Activated CD8-positive, alpha-beta memory T cell treated with anti-CD3 and anti-CD28 coated beads, Interleukin-2, amount 10 ng/mL, durations not matched to agents 7 days and 5 days (primary cell): ENCODE data around the gene PRKCSH. TPM values are rescaled to one million over a fixed set of nuclear protein-coding genes. Genes with fewer than 3 reads are reported as not detected.
"Not testable (repeated sequence)": the region's sequence is repeated elsewhere in the genome, so short reads cannot be mapped to it uniquely, and the experiment has no call there.

Experiments used
- ATAC-seq: fragments of 150-1000 bp; cut with Tn5 transposase; one replicate; pipeline ENCODE4 v1.10.0; 2021; ENCODE audit warnings: moderate library complexity
- CTCF ChIA-PET: fragments of 350-600 bp; sonication (Branson Sonifier 250); formaldehyde crosslinking; loops from one replicate; lab custom pipeline; 2021; ENCODE audit warnings: antibody characterized with exemption; lab: Charles Lee
- DNase-seq: peaks from one replicate; pipeline ENCODE4 v3.0.0-alpha.2; 2020
- H3K27ac Mint-ChIP-seq: one replicate; pipeline ENCODE4 v1.8.0; 2021; ENCODE audit warnings: mild to moderate bottlenecking, mixed read lengths
- H3K27me3 Mint-ChIP-seq: one replicate; pipeline ENCODE4 v1.8.0; 2021; ENCODE audit warnings: mixed read lengths
- H3K36me3 Mint-ChIP-seq: one replicate; pipeline ENCODE4 v1.8.0; 2021; ENCODE audit warnings: mild to moderate bottlenecking, mixed read lengths
- H3K4me1 Mint-ChIP-seq: one replicate; pipeline ENCODE4 v1.8.0; 2021; ENCODE audit warnings: mixed read lengths
- H3K4me3 Mint-ChIP-seq: one replicate; pipeline ENCODE4 v1.8.0; 2021; ENCODE audit warnings: mild to moderate bottlenecking, moderate library complexity, mixed read lengths
- H3K9me3 Mint-ChIP-seq: one replicate; pipeline ENCODE4 v1.8.0; 2022; ENCODE audit warnings: low read depth, mixed read lengths
- total RNA-seq, 2 experiments: library from RNA; stranded (reverse); gene quantifications; one replicate each; pipeline ENCODE4 v1.2.3, GENCODE V29; 2021

Gene PRKCSH
- total RNA-seq, 2 experiments from 2014 or later, result 278 to 306 TPM

GRCh38 chr19:11447347-11448262 lies 12.2 kb downstream of the PRKCSH start:
- no peak for DNase-seq
- Mint-ChIP-seq H3K36me3 (peaks cover 8% of the 10 kb centered on the region), H3K4me1 (no peaks in the 10 kb centered on the region), H3K4me3 (no peak overlapping the region), H3K9me3 (no peaks in the 10 kb centered on the region), H3K27me3 (no peaks in the 10 kb centered on the region), H3K27ac (no peak overlapping the region)
- ATAC-seq, result no peak
- CTCF ChIA-PET, result interaction anchor here (0.8 to 1.2 kb wide), 3 partner anchors 12 to 35 kb away, joined by 3 to 4 read pairs (median 3); partner anchors contain the start of gene PRKCSH

- Mint-ChIP-seq H3K4me1 (no peaks in the 10 kb centered on the region), H3K27ac (no peak overlapping the region), H3K36me3 (peaks cover 7% of the 10 kb centered on the region), H3K4me3 (no peak overlapping the region), H3K27me3 (no peaks in the 10 kb centered on the region), H3K9me3 (no peaks in the 10 kb centered on the region)
- CTCF ChIA-PET, result interaction anchor here (0.9 to 2.0 kb wide), 3 partner anchors 20 to 67 kb away, joined by 3 to 5 read pairs (median 4); no protein-coding TSS in a partner anchor
- DNase-seq (no peak), ATAC-seq (no peak)
Measured at GRCh38 chr19:11448410-11448809, 13.0 kb downstream of the PRKCSH start.

DNA sequence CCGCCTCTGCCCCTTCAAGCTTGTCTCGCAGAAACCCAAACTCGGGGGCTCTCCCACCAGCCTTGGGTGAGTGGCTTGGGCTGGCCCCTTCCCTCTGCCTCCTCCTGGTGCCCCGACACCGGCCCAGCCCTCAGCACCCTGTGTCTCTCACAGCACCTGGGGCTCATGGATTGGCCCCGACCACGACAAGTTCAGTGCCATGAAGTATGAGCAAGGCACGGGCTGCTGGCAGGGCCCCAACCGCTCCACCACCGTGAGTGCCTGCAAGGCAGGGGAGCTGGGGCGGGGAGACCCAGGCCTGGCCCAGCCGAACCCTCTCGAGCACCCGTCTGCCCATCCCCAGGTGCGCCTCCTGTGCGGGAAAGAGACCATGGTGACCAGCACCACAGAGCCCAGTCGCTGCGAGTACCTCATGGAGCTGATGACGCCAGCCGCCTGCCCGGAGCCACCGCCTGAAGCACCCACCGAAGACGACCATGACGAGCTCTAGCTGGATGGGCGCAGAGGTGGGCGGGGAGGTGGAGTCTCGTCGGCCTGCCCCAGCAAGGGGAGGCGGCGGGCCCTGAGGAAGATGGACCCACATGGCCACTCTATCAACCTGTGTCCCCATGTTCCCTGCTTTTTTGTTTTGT lies 13.6 kb downstream of the PRKCSH start:
- no peaks in the 10 kb centered on the region for H3K9me3 Mint-ChIP-seq
- peaks cover 7% of the 10 kb centered on the region for H3K36me3 Mint-ChIP-seq
- no peak for ATAC-seq
- no peak overlapping the region for H3K4me3 Mint-ChIP-seq
- CTCF ChIA-PET, result interaction anchor here (0.8 to 2.0 kb wide), 3 partner anchors 34 to 68 kb away, joined by 3 to 5 read pairs (median 4); no protein-coding TSS in a partner anchor
- H3K27me3 Mint-ChIP-seq, result no peaks in the 10 kb centered on the region
- H3K27ac Mint-ChIP-seq, result no peak overlapping the region
- DNase-seq, result no peak
- H3K4me1 Mint-ChIP-seq, result no peaks in the 10 kb centered on the region

- ATAC-seq, result no peak
- no peaks in the 10 kb centered on the region for H3K9me3 Mint-ChIP-seq
Measured at GRCh38 chr19:11450570-11451326, 15.3 kb downstream of the PRKCSH start.

GRCh38 chr19:11451327-11451870 lies 16.0 kb downstream of the PRKCSH start:
- H3K9me3 Mint-ChIP-seq, result no peaks in the 10 kb centered on the region

More at GRCh38 chr19:11450570-11451326, 15.3 kb downstream of the PRKCSH start:
- H3K27ac Mint-ChIP-seq, result no peak overlapping the region
- H3K27me3 Mint-ChIP-seq, result no peaks in the 10 kb centered on the region
- H3K36me3 Mint-ChIP-seq, result peaks cover 7% of the 10 kb centered on the region
- no peak overlapping the region for H3K4me3 Mint-ChIP-seq
- no peak for DNase-seq
- CTCF ChIA-PET, result interaction anchor here (0.7 to 2.0 kb wide), 4 partner anchors 9 to 70 kb away, joined by 3 to 5 read pairs (median 3); partner anchors contain the start of genes ODAD3 and PRKCSH
- H3K4me1 Mint-ChIP-seq, result no peaks in the 10 kb centered on the region

DNA sequence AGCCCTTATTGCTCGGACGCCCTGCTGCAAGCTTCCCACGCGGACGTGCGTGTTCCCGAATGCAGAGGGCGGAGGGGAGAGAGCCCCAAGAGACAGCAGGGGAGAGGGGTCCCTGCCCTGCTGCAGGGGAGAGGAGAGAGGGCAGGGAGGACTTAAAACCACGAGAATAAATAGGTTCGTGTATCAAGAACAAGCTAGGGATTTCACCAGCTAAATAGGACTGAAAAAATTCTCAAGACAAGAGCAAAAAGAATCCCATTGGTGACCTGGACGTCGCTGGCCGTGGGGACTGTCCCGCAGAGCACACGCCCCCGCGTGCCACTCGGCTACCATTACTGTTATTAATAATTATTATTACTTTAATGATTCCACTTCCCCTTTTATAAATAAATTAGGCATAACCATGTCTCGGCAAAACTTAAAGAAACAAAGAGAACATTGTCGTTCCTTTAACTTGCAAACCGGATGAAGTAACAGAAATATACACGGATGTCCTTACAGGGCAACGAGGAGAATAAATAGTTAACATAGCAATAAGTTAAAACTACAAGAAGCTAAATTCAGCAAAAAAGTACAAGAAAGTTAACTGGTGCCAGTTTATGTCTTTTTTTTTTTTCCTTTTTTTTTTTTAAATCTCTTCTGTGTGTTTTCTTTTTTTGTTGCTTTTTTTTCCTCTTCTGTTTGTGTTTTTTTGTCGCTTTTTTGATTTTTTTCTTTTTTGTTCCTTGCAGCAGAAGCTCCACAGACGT lies 16.6 kb downstream of the PRKCSH start:
- H3K4me1 Mint-ChIP-seq, result no peaks in the 10 kb centered on the region
- CTCF ChIA-PET, result interaction anchor here (0.7 to 2.0 kb wide), 4 partner anchors 9 to 69 kb away, joined by 3 to 8 read pairs (median 4); no protein-coding TSS in a partner anchor
- peaks cover 5% of the 10 kb centered on the region for H3K36me3 Mint-ChIP-seq
- no peaks in the 10 kb centered on the region for H3K9me3 Mint-ChIP-seq
- DNase-seq, result no peak
- H3K4me3 Mint-ChIP-seq, result no peak overlapping the region
- no peak overlapping the region for H3K27ac Mint-ChIP-seq
- ATAC-seq, result no peak
- no peaks in the 10 kb centered on the region for H3K27me3 Mint-ChIP-seq

More at GRCh38 chr19:11451327-11451870, 16.0 kb downstream of the PRKCSH start:
- DNase-seq (no peak), ATAC-seq (no peak)
- H3K4me3 Mint-ChIP-seq, result no peak overlapping the region
- H3K36me3 Mint-ChIP-seq, result peaks cover 7% of the 10 kb centered on the region
- H3K27me3 Mint-ChIP-seq, result no peaks in the 10 kb centered on the region
- CTCF ChIA-PET, result no interaction called here
- no peak overlapping the region for H3K27ac Mint-ChIP-seq
- H3K4me1 Mint-ChIP-seq, result no peaks in the 10 kb centered on the region

- CTCF ChIA-PET, result interaction anchor here (0.7 to 2.0 kb wide), 4 partner anchors 9 to 70 kb away, joined by 3 to 8 read pairs (median 4); no protein-coding TSS in a partner anchor
- Mint-ChIP-seq H3K9me3 (no peaks in the 10 kb centered on the region), H3K4me3 (no peak overlapping the region), H3K4me1 (no peaks in the 10 kb centered on the region), H3K36me3 (peaks cover 5% of the 10 kb centered on the region), H3K27ac (no peak overlapping the region), H3K27me3 (no peaks in the 10 kb centered on the region)
- ATAC-seq (no peak), DNase-seq (no peak)
Measured at GRCh38 chr19:11452620-11453310, 17.3 kb downstream of the PRKCSH start.

GRCh38 chr19:11453468-11454341 lies 18.3 kb downstream of the PRKCSH start:
- DNase-seq, result no peak
- Mint-ChIP-seq H3K27ac (no peak overlapping the region), H3K4me1 (no peaks in the 10 kb centered on the region), H3K4me3 (no peak overlapping the region), H3K36me3 (peaks cover 5% of the 10 kb centered on the region), H3K27me3 (no peaks in the 10 kb centered on the region), H3K9me3 (no peaks in the 10 kb centered on the region)
- CTCF ChIA-PET, result interaction anchor here (2.0 kb wide), 1 partner anchor 29 kb away, joined by 8 read pairs; no protein-coding TSS in a partner anchor
- no peak for ATAC-seq

DNA sequence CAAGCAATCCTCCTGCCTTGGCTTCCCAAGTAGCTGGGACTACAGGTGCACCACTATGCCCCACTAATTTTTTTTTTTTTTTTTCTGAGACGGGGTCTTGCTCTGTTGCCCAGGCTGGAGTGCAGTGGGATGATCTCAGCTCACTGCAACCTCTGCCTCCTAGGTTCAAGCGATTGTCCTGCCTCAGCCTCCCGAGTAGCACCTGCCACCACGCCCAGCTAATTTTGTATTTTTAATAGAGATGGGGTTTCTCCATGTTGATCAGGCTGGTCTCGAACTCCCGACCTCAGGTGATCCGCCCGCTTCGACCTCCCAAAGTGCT lies 19.8 kb downstream of the PRKCSH start:
- H3K4me3 Mint-ChIP-seq, DNase-seq, H3K9me3 Mint-ChIP-seq, H3K36me3 Mint-ChIP-seq, H3K27me3 Mint-ChIP-seq, H3K27ac Mint-ChIP-seq, ATAC-seq, H3K4me1 Mint-ChIP-seq: not testable (repeated sequence)
- CTCF ChIA-PET, result interaction anchor here (3.2 kb wide), 1 partner anchor 28 kb away, joined by 11 read pairs; no protein-coding TSS in a partner anchor

- no peak overlapping the region for H3K4me3 Mint-ChIP-seq
- H3K27me3 Mint-ChIP-seq, result peaks cover 4% of the 10 kb centered on the region
- no peak overlapping the region for H3K27ac Mint-ChIP-seq
- ATAC-seq, result no peak
- DNase-seq, result no peak
- H3K9me3 Mint-ChIP-seq, result no peaks in the 10 kb centered on the region
- H3K36me3 Mint-ChIP-seq, result no peaks in the 10 kb centered on the region
- CTCF ChIA-PET, result interaction anchor here (3.2 kb wide), 1 partner anchor 26 kb away, joined by 11 read pairs; no protein-coding TSS in a partner anchor
- no peaks in the 10 kb centered on the region for H3K4me1 Mint-ChIP-seq
Measured at GRCh38 chr19:11456659-11457058, 21.2 kb downstream of the PRKCSH start.

DNA sequence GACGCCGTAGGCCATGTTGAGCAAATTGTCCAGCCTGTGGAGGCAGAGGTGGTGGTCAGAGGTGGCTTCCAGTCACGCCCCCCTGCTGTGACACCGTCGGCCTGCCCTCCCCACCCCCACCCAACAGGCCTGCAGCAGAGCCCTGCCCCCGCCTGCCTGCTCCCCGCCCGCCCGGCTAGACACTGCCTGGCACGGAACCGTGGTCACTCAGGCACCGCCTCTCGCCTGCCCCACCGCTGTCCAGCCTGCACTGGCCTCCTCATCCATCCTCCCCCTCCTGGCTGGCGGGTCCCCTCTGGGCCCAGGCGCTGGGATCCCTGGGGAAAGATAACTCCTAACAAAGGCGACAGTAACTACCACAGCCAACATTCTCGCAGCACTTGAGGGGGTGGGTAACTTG lies 21.7 kb downstream of the PRKCSH start:
- DNase-seq, result no peak
- CTCF ChIA-PET, result interaction anchor here (3.2 kb wide), 1 partner anchor 26 kb away, joined by 11 read pairs; no protein-coding TSS in a partner anchor
- no peaks in the 10 kb centered on the region for H3K9me3 Mint-ChIP-seq
- no peaks in the 10 kb centered on the region for H3K4me1 Mint-ChIP-seq
- ATAC-seq, result no peak
- peaks cover 4% of the 10 kb centered on the region for H3K27me3 Mint-ChIP-seq
- no peak overlapping the region for H3K4me3 Mint-ChIP-seq
- H3K36me3 Mint-ChIP-seq, result no peaks in the 10 kb centered on the region
- no peak overlapping the region for H3K27ac Mint-ChIP-seq
